Cerebellar nuclear complex (tissue), 1 donor: ENCODE measurements around the gene DCLK2.

Experiments used
- DNase-seq, 2 experiments: peaks; one replicate each; lab custom pipeline; 2025; lab: John Stamatoyannopoulos, UW

The DCLK2 gene

GRCh38 chr4:150240011-150240410 lies 161.8 kb downstream of the DCLK2 start:
- DNase-seq = no peak

- DNase-seq = no peak
These were observed 164.7 kb downstream of the DCLK2 start for GRCh38 chr4:150242820-150243458.

GRCh38 chr4:150243932-150244331 lies 165.7 kb downstream of the DCLK2 start:
- no peak for DNase-seq

- DNase-seq = no peak
These were observed 166.4 kb downstream of the DCLK2 start for GRCh38 chr4:150244600-150244999.

GRCh38 chr4:150247184-150247583 lies 168.9 kb downstream of the DCLK2 start:
- DNase-seq = no peak

GRCh38 chr4:150248181-150248580 lies 169.9 kb downstream of the DCLK2 start:
- DNase-seq = no peak

- DNase-seq = no peak
These were observed 172.2 kb downstream of the DCLK2 start for GRCh38 chr4:150250293-150250997.

- DNase-seq = no peak
These were observed 172.9 kb downstream of the DCLK2 start for GRCh38 chr4:150250998-150251651.

GRCh38 chr4:150251752-150252190 lies 173.5 kb downstream of the DCLK2 start:
- DNase-seq = no peak

GRCh38 chr4:150252306-150252705 lies 174.1 kb downstream of the DCLK2 start:
- no peak for DNase-seq

GRCh38 chr4:150252741-150253140 lies 174.5 kb downstream of the DCLK2 start:
- DNase-seq = no peak

GRCh38 chr4:150253416-150253815 lies 175.2 kb downstream of the DCLK2 start:
- DNase-seq = no peak

GRCh38 chr4:150253965-150254630 lies 175.9 kb downstream of the DCLK2 start:
- DNase-seq = no peak

- no peak for DNase-seq
These were observed 177.5 kb downstream of the DCLK2 start for GRCh38 chr4:150255610-150256224.

GRCh38 chr4:150256225-150256620 lies 178.0 kb downstream of the DCLK2 start:
- DNase-seq = no peak

- no peak for DNase-seq
These were observed 178.8 kb downstream of the DCLK2 start for GRCh38 chr4:150256841-150257730.

GRCh38 chr4:150258569-150258968 lies 180.3 kb downstream of the DCLK2 start:
- DNase-seq = no peak

- no peak for DNase-seq
These were observed 181.8 kb downstream of the DCLK2 start for GRCh38 chr4:150259861-150260567.

GRCh38 chr4:150261571-150261970 lies 183.3 kb downstream of the DCLK2 start:
- DNase-seq = no peak

- no peak for DNase-seq
These were observed 184.4 kb downstream of the DCLK2 start for GRCh38 chr4:150262611-150263010.
